GM19099 (cell line): ENCODE data around the gene ZNF253.

Experiments used
- POLR2A ChIP-seq: IDR thresholded peaks from 3 replicates; pipeline ENCODE4 v1.6.1; 2011; ENCODE audit warnings: low read depth; ENCODE audit not compliant: insufficient read length; ENCODE audit errors: extremely low read depth

ZNF253 gene

GRCh38 chr19:19900139-19900728 is 34.6 kb downstream of the ZNF253 start:
- no peak for TF ChIP-seq POLR2A

- peak; percentile 57 for TF ChIP-seq POLR2A
Observed at GRCh38 chr19:19900729-19901444, 35.2 kb downstream of the ZNF253 start, which contains the start of gene ZNF93. ZNF93 (plus strand) TSS chr19:19900946; CDS start chr19:19901089, 143 bp downstream.

GRCh38 chr19:19909654-19910053 is 44.0 kb downstream of the ZNF253 start:
- no peak for TF ChIP-seq POLR2A

- no peak for TF ChIP-seq POLR2A
Observed at GRCh38 chr19:19911150-19911549, 45.5 kb downstream of the ZNF253 start.

- TF ChIP-seq POLR2A = no peak
Observed at GRCh38 chr19:19914596-19914995, 48.9 kb downstream of the ZNF253 start.

GRCh38 chr19:19937403-19937802 is 71.7 kb downstream of the ZNF253 start:
- TF ChIP-seq POLR2A = no peak

- TF ChIP-seq POLR2A = no peak
Observed at GRCh38 chr19:19938449-19938848, 72.8 kb downstream of the ZNF253 start.

GRCh38 chr19:19943848-19944582 is 78.3 kb downstream of the ZNF253 start:
- no peak for TF ChIP-seq POLR2A
